NCI-H2196 (cell line): Measurements from ENCODE around the gene TMCC3.

Source experiments
- DNase-seq: peaks from one replicate; lab custom pipeline; 2025; ENCODE audit not compliant: unreplicated experiment; lab: John Stamatoyannopoulos, UW

TMCC3 gene

DNA sequence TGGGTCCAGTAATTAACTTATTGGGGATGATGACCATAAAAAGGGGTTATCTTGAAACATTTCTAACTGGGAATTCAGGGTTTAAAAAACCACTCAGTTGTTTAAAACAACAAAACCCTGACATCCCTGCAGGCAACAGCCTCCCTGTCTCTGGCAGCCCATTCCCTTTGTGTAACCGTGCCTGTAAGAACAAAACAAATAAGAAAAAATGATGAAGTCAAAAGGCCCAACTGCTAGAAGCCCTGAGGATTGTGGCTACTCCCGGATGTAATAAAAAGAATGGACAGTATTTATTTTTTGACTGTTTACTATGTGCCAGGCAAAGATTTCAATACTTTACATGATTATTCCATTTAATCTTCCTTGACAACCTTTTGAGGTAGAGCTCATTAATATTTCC, 75.3 kb downstream of the TMCC3 start:
- no peak for DNase-seq

DNA sequence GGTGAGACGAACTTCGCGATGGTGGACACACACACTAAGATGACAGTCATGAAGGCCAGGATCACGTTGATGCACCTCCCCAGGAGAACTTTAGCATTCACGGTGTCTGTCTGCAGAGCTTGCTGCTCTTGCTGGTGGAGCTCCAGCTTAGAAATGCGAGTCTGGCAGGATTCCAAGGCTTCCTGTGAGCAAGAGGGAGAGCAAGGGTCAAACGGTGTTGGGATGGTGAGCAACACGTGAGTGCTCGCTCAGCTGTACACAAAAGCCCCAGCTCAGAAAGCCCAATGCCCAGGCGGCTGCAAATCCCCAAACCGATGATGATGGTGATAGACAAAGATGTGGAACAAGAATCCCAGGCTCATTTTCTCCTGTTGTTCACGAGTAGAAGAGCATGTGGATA, 78.8 kb downstream of the TMCC3 start:
- DNase-seq, result peak; percentile 14

DNA sequence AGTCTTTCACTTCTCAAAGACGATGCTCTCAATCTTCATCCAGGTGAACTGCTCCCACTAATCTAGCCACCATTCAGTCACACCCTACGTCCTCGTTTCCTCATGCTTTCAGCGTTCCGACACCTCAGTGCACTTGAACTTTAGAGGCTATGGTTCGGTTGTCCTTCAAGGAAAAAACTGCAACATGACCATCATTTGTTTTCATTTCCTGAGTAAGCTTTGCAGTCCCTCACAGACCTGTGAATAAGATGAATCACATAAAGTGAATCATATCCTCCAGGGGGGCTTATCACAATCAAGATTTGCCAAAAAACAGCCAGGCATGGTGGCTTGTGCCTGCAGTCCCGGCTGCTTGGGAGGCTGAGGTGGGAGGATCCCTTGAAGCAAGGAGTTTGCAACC, 80.2 kb downstream of the TMCC3 start:
- DNase-seq, result no peak

DNA sequence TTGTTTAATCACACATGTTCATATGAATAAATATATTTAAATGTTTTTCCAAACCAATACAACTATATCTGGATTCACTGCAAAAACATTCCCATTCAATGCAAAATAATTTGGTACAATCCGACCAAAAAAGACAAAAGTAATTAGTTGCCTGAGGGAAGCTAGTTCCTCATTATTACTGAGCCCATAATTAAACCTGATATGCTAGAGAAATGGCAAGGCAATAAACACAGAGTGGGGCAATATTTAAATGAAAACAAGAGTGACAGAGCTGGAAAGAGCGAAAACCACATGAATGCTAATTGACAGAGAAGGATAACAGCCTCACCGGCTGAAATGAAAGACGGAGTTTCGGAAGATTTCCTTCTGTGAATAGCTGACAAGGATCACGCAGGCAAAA, 82.6 kb downstream of the TMCC3 start:
- DNase-seq, result no peak

DNA sequence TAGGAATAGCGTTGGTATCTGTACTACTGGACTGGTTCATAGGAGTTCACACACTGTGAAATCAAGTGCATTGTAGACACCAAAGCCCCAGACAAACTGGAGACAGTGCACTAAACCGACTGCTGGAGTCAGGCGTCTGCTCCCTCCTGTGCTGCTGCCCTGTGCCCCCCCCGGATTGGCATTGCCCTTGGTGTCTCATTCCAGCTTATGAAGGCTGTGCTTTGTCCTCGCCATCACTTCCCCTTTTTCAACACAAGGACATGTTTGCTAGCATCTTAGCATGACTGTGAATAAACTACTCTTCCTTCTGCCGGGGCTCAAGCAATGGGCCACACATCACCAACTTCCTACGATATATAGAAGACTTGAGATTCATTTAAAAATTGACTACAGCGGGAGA, 84.0 kb downstream of the TMCC3 start:
- DNase-seq, result no peak

DNA sequence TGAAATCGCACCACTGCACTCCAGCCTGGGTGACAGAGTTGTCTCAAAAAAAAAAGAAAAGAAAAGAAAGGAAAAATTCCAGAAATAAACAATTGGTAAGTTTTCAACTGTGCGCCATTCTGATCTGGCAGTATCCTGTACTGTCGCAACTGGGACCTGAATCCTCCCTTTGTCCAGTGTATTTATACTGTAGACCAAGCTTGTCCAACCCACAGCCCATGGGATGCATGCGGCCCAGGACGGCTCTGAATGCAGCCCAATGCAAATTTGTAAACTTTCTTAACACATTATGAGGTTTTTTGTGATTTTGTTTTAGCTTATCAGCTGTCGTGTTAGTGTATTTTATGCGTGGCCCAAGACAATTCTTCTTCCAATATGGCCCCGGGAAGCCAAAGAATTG, 84.7 kb downstream of the TMCC3 start:
- DNase-seq, result no peak

DNA sequence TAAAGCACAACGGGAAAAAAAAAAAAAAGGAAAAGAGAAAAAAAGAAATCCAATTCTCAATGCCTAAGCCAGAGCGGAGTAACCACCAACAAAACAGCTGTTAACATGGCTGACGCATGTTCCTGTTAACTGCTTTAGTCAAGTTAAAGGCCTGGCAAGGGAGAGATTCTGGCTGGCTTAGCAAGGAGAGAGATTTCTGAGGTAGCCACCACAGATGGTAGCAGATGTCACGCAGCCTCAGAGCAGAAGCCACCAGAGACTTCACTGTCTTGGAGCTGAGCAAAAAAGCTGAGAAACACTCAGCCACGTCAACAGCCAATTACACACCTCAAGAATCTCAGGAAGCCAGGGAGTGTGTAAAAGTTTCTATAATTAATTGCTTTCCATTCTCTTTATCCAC, 87.1 kb downstream of the TMCC3 start:
- no peak for DNase-seq

DNA sequence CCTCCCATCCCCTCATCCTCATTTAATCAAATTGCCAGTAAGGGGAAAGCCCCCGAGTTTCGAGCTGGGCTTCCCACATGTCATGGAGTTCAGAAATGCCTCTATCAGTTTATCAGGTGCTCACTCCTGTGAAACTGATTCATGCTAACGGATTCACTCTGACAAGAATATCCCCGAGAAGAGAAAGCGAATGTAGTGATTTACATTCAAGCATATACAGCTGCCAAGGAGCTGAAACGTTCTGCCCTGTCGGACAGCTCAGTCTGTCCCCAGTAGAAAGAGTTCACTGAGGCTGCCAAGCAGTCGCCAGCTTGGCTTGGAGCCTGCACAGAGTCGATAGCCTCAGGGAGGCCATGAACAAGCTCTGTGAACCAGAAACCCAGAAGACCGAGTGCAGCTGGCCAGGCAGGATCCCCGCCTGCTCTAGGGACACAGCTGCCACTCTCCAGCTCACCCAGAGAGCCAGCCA, 88.4 kb downstream of the TMCC3 start:
- DNase-seq, result peak; percentile 59

DNA sequence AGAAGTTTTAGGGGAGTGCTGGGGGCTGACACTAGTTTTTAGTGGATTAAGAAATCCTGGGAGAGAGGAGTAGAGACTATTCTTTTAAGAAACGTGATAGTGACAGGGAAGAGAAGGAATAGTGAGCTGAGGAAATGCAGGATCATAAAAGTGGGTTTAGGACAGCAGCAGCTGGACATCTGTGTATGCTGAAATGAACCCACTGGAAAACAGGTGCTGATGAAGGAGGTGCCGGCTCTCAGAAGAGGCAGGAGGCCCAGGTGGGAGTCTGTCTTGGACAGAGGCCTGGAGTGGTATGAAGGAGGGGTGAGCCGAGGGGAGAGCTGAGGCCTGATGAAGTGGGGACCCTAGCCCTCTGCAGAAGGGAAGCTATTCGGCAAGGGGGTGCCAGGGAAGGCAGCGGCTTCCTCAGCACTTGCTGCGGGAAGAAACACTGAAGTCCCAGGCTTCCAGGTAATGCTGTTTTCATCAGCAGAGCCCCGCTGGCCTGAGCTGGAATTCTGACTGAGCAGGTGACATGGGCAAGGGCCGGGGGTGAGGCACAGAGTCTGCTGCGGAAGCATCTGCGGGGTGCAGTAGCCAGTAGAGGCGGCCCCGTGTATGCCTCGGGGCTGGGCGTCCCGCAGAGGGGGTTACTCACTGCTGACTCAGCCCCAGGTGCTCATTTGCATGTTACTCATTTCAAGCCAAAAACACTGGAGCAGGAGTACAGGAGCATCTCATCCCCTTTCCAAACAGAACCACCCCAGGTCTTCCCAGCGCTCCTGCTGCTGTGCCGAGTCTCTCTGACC, 89.7 kb downstream of the TMCC3 start:
- no peak for DNase-seq

DNA sequence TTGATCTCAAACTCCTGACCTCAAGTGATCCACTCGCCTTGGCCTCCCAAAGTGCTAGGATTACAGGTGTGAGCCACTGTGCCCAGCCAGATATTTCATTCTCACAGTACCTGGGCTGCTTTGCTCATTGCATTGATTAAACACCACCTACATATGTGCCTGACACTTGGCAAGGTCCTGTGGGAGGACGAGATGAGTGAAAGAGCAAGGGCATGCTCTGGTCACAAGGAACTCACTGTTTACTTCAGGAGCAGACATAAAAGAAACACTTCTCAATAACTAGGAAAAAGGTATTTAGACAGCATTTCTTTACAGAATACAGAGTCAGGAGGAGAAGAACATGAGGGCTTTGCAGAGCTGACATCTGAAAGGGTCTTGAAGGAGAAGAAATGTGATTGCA, 91.7 kb downstream of the TMCC3 start:
- DNase-seq, result no peak

DNA sequence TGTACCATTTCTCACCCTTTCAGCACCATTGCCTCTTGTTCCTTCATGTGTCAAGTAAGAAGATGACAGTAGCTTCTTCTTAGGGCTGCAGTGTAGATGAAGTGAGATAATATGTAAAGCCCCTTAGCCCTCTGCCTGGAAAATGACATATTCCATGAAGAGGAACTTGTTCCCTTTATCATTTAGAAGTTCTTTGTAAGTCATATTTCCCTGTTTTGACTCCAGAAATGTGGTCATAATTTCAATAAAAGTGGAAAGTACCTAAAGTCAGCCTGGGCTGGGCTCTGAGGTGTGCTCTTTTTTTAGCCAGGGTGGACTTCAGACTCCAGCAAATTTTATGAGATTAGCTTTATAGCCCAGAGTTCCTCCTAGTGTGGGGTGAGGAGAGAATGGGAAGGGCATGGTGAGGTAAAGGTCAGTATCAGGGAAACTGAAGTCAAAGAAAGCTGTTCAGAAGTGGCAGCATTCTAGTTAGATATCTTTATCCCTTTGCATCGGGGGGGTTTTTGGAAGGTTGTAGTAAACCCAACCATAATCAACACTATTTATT, 92.5 kb downstream of the TMCC3 start:
- DNase-seq, result no peak

DNA sequence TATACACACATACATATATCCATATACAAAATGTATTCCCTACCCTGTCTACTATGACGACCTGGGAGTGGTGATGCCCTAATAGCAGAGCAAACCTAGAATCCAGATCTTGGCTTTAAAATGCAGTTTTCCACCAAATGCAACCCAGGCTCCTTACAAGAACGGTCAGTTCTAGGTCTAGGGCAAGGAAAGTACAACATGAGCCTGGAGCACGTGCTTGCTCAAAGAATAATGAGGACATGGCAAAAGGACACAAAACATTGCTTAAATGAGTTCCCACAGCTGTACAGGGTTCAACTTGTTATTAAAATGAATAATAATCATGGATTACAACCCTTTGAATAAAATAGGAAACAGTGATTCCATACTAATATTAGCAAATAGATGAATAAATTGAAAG, 94.7 kb downstream of the TMCC3 start:
- DNase-seq, result no peak

DNA sequence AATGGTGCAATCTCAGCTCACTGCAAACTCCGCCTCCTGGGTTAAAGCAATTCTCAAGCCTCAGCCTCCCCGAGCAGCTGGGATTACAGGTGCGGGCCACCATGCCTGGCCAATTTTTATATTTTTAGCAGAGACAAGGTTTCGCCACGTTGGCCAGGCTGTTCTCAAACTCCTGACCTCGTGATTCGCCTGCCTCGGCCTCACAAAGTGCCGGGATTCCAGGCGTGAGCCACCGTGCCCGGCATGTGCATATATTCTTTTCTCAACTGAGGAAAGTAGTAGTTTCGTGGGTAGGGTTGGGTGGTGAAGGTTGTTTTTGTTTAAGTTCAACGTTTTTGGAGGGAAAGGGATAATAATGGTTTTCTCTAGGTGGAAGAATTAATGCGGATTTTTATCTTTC, 96.5 kb downstream of the TMCC3 start:
- DNase-seq, result no peak

DNA sequence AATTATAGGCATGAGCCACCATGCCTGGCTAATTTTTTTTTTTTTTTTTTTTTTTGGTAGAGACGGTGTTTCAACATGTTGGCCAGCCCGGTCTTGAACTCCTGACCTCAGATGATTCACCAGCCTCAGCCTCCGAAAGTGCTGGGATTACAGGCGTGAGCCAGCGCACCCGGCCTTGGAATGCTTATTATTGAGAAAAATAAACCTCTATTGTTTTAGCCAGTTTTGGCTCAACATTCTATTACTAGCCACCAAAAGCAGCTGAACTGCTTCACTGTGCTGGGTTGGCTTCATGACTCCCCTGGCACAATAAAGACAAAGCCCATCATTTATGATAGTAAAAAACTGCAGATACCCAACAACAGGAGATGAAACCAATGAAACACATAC, 97.2 kb downstream of the TMCC3 start:
- DNase-seq, result no peak

DNA sequence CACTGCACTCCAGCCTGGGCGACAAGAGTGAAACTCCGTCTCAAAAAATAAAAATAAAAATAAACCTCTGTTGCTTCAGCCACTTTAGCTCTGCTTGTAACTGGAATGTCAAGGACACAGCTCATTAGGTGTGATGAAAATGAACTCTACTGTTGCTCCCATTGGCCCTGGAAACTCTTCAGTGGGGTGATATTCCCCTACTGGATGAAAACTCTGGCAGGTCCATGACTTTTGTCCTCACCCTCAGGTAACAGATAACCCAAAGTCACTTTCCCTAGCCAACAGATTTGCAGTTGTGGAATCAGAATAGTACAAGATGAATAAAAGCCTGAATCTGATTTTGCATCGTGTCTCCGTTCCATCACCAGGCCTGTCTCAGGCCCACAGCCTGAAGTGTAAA, 98.5 kb downstream of the TMCC3 start:
- DNase-seq, result no peak

DNA sequence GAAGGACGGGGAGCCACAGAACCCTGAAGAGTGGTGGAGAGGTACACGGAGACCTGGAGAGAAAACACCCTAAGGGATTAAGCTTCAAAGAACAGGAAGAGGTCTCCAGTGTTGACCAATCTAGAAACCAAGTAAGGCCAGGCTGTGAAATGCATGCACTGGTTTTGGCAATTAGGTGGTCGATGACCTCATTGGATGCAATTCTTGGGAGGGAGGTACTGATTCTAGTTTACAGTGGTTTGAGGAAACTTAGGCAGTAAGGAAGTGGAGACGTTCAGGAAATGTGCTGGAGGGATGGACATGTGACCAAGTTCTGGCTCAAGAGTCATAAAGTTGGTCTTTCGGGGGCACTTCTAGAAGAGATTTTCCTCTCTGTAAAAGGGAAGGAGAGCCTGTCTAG, 99.4 kb downstream of the TMCC3 start:
- DNase-seq, result no peak

DNA sequence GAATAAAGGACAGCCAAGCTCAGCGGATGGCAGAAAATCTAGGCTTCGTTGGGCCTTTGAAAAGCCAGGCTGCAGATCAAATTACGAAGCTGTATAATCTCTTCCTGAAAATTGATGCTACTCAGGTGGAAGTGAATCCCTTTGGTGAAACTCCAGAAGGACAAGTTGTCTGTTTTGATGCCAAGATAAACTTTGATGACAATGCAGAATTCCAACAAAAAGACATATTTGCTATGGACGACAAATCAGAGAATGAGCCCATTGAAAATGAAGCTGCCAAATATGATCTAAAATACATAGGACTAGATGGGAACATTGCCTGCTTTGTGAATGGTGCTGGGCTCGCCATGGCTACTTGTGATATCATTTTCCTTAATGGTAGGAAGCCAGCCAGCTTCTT, 101.5 kb downstream of the TMCC3 start:
- peak; percentile 16 for DNase-seq

DNA sequence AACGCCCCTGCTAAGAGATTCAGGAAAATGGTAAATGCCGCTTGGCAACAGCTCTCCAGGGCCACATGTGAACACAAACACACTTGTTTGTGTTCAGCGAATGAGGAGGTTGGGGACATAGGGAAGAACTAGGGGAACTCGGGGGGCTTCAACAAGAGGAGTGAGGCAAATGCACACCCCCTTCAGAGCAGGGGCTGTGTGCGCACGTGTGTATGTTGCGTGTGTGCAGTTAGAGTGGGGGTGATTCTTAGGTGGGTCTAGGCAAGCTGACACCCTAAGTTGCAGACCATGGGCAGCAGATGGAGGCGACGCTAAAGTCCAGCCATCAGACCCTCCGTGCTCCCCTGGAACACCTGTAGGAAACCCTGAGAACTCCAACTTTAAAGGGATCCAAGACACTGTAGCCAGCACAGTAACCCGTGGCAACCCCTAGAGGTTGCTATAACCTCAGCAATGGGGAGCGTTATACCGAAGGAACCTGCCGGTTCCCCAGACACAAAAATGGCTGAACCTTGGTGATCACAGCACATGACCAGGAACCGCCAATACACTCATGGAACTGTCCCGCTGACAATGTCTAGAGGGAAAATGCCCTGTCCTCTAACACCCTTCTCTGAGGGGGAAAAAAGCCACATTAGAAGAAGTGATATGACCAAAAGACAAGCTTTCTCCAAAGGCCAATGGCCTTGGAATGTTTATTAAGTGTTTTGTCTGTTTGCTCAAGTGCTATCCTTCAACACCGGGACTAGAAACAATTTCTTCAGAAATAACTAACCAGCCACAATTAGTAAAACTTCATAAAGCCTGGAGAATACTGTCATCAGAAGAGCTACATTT, 104.2 kb downstream of the TMCC3 start:
- peak; percentile 32 for DNase-seq

DNA sequence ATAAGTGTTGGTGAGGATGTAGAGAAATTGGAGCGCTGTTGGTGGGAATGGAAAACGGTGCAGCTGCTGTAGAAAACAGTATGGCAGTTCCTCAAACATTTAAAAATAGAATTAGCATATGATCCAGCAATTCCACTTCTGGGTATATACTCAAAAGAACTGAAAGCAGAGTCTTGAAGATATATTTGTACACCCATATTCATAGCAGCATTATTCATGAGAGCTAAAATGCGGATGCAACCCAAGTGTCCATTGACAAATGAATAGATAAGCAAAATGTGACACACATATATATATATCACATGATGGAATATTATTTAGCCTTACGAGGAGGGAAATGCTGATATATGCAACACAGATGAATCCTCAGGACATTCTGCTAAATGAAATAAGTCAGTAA, 106.0 kb downstream of the TMCC3 start:
- no peak for DNase-seq

DNA sequence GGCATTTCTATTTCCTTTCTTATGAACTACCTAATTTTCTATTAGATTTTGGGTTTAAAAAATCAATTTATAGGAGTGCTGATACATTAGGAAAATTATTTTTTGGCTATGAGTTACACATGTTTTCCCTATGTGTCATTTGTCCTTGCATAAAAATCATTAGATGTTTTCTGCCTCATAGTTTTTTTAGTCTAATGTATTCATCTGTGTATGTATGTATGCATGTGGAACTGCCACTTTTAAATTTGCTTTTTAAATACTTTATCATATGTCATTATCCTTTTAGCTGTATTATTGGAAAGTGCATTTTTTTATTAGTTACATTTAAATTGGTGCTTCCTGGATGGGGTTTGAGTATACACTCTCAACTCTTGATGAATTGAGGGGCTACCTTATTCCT, 112.0 kb downstream of the TMCC3 start:
- no peak for DNase-seq

DNA sequence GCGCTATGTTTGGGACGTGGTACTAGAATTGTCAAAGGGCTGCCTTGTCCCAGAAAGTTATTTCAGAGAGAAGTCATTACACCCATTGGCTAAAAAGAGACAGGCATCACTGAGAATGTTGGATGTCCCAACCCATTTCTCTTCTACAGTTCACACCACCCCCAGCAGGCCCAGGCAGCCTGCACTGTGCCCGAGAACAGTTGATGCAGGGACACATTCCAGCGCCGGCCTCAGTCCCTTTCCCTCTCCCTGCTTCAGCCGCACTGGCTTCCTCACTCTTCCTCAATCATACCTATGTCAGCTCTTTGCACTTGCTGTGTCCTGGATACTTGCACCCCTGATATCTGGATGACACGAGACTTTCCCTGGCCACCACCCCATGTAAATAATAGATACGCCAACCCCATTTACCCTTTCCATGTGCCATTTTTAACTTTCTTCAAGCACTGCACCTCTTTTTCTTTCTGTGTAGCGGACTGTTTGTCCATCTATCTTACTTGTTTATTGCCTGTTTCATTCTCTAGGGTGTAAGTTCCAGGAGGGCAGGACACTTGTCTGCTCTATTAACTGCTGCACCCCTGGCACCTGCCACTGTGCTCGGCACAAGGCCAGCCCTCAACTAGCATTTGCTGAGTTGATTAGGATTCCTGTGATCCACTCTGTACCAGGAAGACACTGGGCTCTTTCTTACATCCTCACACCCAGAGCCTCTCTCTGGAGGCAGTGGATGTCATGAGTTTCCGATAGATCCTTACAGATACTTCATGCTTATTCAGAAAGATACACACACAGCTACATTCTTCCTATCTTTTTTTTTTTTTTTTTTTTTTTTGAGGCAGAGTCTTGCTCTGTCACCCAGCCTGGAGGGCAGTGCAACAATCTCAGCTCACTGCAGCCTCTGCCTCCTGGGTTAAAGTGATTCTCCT, 114.1 kb downstream of the TMCC3 start:
- DNase-seq, result no peak
